ENCODE data around the gene RECQL5.
A peak's percentile ranks its signal among the peaks of the same experiment; 100 is the strongest.
"Not testable (repeated sequence)": the region's sequence is repeated elsewhere in the genome, so short reads cannot be mapped to it uniquely, and the experiment has no call there.

Gene RECQL5

GRCh38 chr17:75588596-75589011, 78.3 kb downstream of the RECQL5 start:
- 0 out of 2 replicates have a peak overlapping the region, but pooled peaks have one; percentile 14 for H3K4me3 ChIP-seq (ENCODE audit: low read depth, low read length)

GRCh38 chr17:75587675-75588595, 79.0 kb downstream of the RECQL5 start, which contains the start of gene MYO15B:
Gene MYO15B, plus strand, starts transcription at chr17:75587800. Its CDS starts 258 bp downstream, at chr17:75588058.
- H3K4me3 ChIP-seq (ENCODE audit: low read depth, low read length): 0 out of 2 replicates have a peak within 1 kb of the TSS, but pooled peaks have one; percentile 14
- TF ChIP-seq CTCF (IDR thresholded peaks at IDR 0.05; ENCODE audit: low read depth, low read length): 0 out of 2 replicates have a peak, but pooled peaks have one; percentile 5

More at GRCh38 chr17:75588596-75589011, 78.3 kb downstream of the RECQL5 start:
- TF ChIP-seq CTCF (IDR thresholded peaks at IDR 0.05; ENCODE audit: low read depth, low read length): no peak

- H3K4me3 ChIP-seq (ENCODE audit: low read depth, low read length): no peak overlapping the region
- no peak for TF ChIP-seq CTCF (IDR thresholded peaks at IDR 0.05; ENCODE audit: low read depth, low read length)
These were observed 82.1 kb downstream of the RECQL5 start for GRCh38 chr17:75584849-75585175.

- H3K4me3 ChIP-seq (ENCODE audit: low read depth, low read length): not testable (repeated sequence)
These were observed 83.8 kb downstream of the RECQL5 start for GRCh38 chr17:75583197-75583596.

- H3K4me3 ChIP-seq (ENCODE audit: low read depth, low read length): not testable (repeated sequence)
These were observed 85.7 kb downstream of the RECQL5 start for GRCh38 chr17:75581121-75581725.

Data from WI38 (cell line).